Stimulated activated CD4-positive, alpha-beta T cell treated with anti-CD3 and anti-CD28 coated beads, Interleukin-4, amount 100 ng/mL, for 24 hours (primary cell): ENCODE data around the gene KRTAP4-9.
"Not testable (repeated sequence)": the region's sequence is repeated elsewhere in the genome, so short reads cannot be mapped to it uniquely, and the experiment has no call there.

Experiments used
- DNase-seq: peaks from one replicate; pipeline ENCODE4 v3.0.0-alpha.2; 2020

Gene KRTAP4-9

GRCh38 chr17:41105347-41105746 lies at the start of gene KRTAP4-9:
Gene KRTAP4-9, plus strand, starts transcription at chr17:41105389. Its CDS starts 0 bp downstream, at chr17:41105389.
- not testable (repeated sequence) for DNase-seq

- DNase-seq: no peak
Measured at GRCh38 chr17:41057547-41057946, 47.6 kb upstream of the KRTAP4-9 start.

GRCh38 chr17:41058741-41059140 lies 46.4 kb upstream of the KRTAP4-9 start:
- DNase-seq: no peak

GRCh38 chr17:41059276-41060051 lies 45.7 kb upstream of the KRTAP4-9 start:
- DNase-seq: not testable (repeated sequence)

- DNase-seq: no peak
Measured at GRCh38 chr17:41060052-41060604, 45.1 kb upstream of the KRTAP4-9 start, which contains the start of gene KRTAP2-3. Gene KRTAP2-3, minus strand, starts transcription at chr17:41060114. Its CDS starts 64 bp downstream, at chr17:41060050.

GRCh38 chr17:41061964-41062363 lies 43.2 kb upstream of the KRTAP4-9 start:
- DNase-seq: no peak

- no peak for DNase-seq
Measured at GRCh38 chr17:41063449-41063848, 41.7 kb upstream of the KRTAP4-9 start.

- DNase-seq: no peak
Measured at GRCh38 chr17:41064301-41064700, 40.9 kb upstream of the KRTAP4-9 start.

- not testable (repeated sequence) for DNase-seq
Measured at GRCh38 chr17:41065016-41065689, 40.0 kb upstream of the KRTAP4-9 start.

- DNase-seq: no peak
Measured at GRCh38 chr17:41065829-41066624, 39.2 kb upstream of the KRTAP4-9 start, which contains the start of gene KRTAP2-4. Gene KRTAP2-4, minus strand, starts transcription at chr17:41065879. Its CDS starts 34 bp downstream, at chr17:41065845.

- no peak for DNase-seq
Measured at GRCh38 chr17:41067281-41067680, 37.9 kb upstream of the KRTAP4-9 start.

- DNase-seq: no peak
Measured at GRCh38 chr17:41069031-41069430, 36.2 kb upstream of the KRTAP4-9 start.

- no peak for DNase-seq
Measured at GRCh38 chr17:41071606-41072360, 33.4 kb upstream of the KRTAP4-9 start.

GRCh38 chr17:41073676-41074075 lies 31.5 kb upstream of the KRTAP4-9 start:
- no peak for DNase-seq

- no peak for DNase-seq
Measured at GRCh38 chr17:41076788-41077187, 28.4 kb upstream of the KRTAP4-9 start.

GRCh38 chr17:41082626-41083025 lies 22.6 kb upstream of the KRTAP4-9 start:
- no peak for DNase-seq

GRCh38 chr17:41083427-41083826 lies 21.8 kb upstream of the KRTAP4-9 start:
- not testable (repeated sequence) for DNase-seq

- not testable (repeated sequence) for DNase-seq
Measured at GRCh38 chr17:41084100-41084856, 20.9 kb upstream of the KRTAP4-9 start, which contains the start of gene KRTAP4-7. Gene KRTAP4-7, plus strand, starts transcription at chr17:41084150. Its CDS starts 57 bp downstream, at chr17:41084207.

- not testable (repeated sequence) for DNase-seq
Measured at GRCh38 chr17:41088760-41089352, 16.3 kb upstream of the KRTAP4-9 start.

- no peak for DNase-seq
Measured at GRCh38 chr17:41096055-41096454, 9.1 kb upstream of the KRTAP4-9 start.

- DNase-seq: no peak
Measured at GRCh38 chr17:41098042-41098441, 7.1 kb upstream of the KRTAP4-9 start, which contains the start of gene KRTAP4-8. Gene KRTAP4-8, minus strand, starts transcription at chr17:41098142. Its CDS starts 58 bp downstream, at chr17:41098084.
